Type B pancreatic cell (in vitro differentiated cells): ENCODE measurements around the gene TRMU. TPM values are rescaled to one million over a fixed set of nuclear protein-coding genes. Genes with fewer than 3 reads are reported as not detected.

ENCODE experiments used
- DNase-seq: peaks from one replicate; pipeline ENCODE4 v3.0.0; 2021; ENCODE audit warnings: mixed read lengths; ENCODE audit not compliant: unreplicated experiment; ENCODE audit errors: extremely low spot score
- H3K27ac Mint-ChIP-seq: 2 replicates; pipeline ENCODE4 v1.8.0; 2021; ENCODE audit warnings: mild to moderate bottlenecking, mixed read lengths
- H3K27me3 Mint-ChIP-seq: 2 replicates; pipeline ENCODE4 v1.8.0; 2021; ENCODE audit warnings: mixed read lengths
- H3K36me3 Mint-ChIP-seq: 2 replicates; pipeline ENCODE4 v1.8.0; 2021; ENCODE audit warnings: mixed read lengths
- H3K4me1 Mint-ChIP-seq: one replicate; pipeline ENCODE4 v1.8.0; 2021; ENCODE audit warnings: mixed read lengths; ENCODE audit not compliant: unreplicated experiment
- H3K4me3 Mint-ChIP-seq: 2 replicates; pipeline ENCODE4 v1.8.0; 2021; ENCODE audit warnings: mild to moderate bottlenecking, mixed read lengths
- H3K9me3 Mint-ChIP-seq: 2 replicates; pipeline ENCODE4 v1.8.0; 2021; ENCODE audit warnings: mixed read lengths
- total RNA-seq: library from RNA; stranded (reverse); gene quantifications from 2 replicates; pipeline ENCODE4 v1.2.1, GENCODE V29; 2021; ENCODE audit warnings: low replicate concordance
- TF ChIP-seq, protein P1 (sequence below): fragments of 200-600 bp; sonication (generic); conservative IDR thresholded peaks from 2 replicates; pipeline ENCODE4 v1.5.0; 2021; ENCODE audit warnings: antibody characterized with exemption, mild to moderate bottlenecking

Gene TRMU
- total RNA-seq, 1 donor from 2014 or later = 68.4 TPM

DNA sequence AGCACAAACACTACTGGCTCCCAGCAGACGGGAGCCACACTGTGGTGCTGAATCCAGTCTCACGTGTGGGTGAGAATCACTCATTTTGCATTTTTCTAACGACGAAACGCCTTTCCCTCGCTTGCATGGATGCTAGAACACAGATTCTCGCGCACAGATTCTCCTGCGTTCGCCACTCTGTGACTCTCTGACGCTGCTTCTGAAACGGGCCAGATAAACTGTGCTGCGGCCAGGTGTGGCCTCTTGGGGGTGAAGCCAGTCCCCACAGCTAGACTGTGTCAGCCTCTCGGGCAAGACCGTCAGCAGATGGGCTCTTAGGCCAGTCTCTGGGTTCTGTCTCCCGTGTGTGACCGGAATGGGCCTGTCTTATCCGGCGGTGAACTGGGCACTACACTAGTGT, 44.6 kb downstream of the TRMU start:
- DNase-seq = no peak
- TF ChIP-seq, protein P1, sequence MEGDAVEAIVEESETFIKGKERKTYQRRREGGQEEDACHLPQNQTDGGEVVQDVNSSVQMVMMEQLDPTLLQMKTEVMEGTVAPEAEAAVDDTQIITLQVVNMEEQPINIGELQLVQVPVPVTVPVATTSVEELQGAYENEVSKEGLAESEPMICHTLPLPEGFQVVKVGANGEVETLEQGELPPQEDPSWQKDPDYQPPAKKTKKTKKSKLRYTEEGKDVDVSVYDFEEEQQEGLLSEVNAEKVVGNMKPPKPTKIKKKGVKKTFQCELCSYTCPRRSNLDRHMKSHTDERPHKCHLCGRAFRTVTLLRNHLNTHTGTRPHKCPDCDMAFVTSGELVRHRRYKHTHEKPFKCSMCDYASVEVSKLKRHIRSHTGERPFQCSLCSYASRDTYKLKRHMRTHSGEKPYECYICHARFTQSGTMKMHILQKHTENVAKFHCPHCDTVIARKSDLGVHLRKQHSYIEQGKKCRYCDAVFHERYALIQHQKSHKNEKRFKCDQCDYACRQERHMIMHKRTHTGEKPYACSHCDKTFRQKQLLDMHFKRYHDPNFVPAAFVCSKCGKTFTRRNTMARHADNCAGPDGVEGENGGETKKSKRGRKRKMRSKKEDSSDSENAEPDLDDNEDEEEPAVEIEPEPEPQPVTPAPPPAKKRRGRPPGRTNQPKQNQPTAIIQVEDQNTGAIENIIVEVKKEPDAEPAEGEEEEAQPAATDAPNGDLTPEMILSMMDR = no peak
- peaks cover 4% of the 10 kb centered on the region for H3K27me3 Mint-ChIP-seq
- peak overlapping the region; percentile 70 for H3K27ac Mint-ChIP-seq
- peaks cover 5% of the 10 kb centered on the region for H3K9me3 Mint-ChIP-seq
- H3K4me1 Mint-ChIP-seq = peaks cover 35% of the 10 kb centered on the region
- H3K36me3 Mint-ChIP-seq = peaks cover 13% of the 10 kb centered on the region
- peak overlapping the region; percentile 61 for H3K4me3 Mint-ChIP-seq

DNA sequence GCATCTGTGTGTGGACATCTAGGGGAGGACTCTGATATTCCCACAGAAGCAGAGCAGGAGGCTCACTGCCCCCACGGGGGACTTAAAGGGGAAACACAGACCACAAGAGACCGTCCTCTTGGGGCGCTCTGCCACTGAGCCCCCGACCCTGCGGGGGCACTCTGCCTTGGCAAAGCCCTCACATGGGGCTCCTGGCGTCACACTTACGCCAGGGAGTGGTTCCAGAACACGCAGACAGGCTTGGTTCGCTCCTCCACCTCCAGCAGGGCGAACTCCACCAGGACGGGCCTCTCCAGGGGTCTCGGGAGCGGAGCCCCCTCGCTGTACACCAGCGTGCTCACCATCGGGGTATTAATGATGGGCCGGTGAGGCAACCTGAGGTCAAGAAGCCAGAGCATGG, 45.1 kb downstream of the TRMU start:
- Mint-ChIP-seq H3K27me3 (peaks cover 4% of the 10 kb centered on the region), H3K9me3 (peaks cover 5% of the 10 kb centered on the region), H3K4me1 (peaks cover 35% of the 10 kb centered on the region), H3K27ac (no peak overlapping the region), H3K4me3 (no peak overlapping the region), H3K36me3 (peaks cover 13% of the 10 kb centered on the region)
- TF ChIP-seq, protein P1 = no peak
- DNase-seq = no peak

DNA sequence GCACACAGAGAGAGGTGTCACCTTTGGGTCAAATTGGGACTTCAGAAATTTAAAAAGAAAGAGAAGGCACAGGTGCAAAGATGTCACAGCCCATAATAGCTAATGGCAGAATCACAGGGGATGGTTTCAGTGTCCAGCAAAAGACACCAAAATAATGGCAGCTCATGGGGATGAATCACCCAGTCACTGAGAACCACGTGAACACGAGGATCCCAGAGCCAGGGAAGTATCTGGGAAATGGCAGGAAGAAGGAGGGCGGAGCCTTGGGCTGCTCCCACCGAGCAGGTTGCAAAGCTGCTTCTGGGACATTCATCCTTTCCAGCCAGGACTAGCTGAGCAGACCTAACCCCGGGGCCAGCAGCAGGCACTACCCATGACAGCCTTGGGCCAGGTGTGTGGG, 45.6 kb downstream of the TRMU start:
- H3K4me3 Mint-ChIP-seq = no peak overlapping the region
- peaks cover 4% of the 10 kb centered on the region for H3K27me3 Mint-ChIP-seq
- peaks cover 7% of the 10 kb centered on the region for H3K36me3 Mint-ChIP-seq
- H3K9me3 Mint-ChIP-seq = no peaks in the 10 kb centered on the region
- H3K4me1 Mint-ChIP-seq = peaks cover 35% of the 10 kb centered on the region
- TF ChIP-seq, protein P1 = no peak
- H3K27ac Mint-ChIP-seq = no peak overlapping the region
- DNase-seq = no peak

DNA sequence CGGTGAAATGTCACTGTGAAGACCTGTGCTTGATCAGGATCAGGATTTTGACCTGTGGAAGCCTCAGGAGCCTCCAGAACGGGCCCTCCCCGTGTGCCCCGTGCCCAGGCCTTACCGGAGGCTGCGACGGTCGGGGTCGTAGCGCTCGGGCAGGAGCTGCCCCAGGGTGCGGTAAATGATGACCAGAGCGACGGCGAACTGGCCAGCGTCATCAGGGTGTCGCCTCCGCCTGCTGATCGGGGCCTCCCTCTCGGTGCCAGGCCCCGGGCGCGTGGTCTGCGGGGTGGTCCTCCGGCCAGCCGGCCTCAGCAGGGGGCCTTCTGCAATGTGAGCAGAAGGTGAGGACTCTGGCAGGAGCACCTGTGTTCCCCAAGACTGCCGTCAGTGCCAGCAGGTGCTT, 46.2 kb downstream of the TRMU start:
- Mint-ChIP-seq H3K36me3 (peaks cover 7% of the 10 kb centered on the region), H3K27me3 (peaks cover 4% of the 10 kb centered on the region), H3K4me1 (peaks cover 33% of the 10 kb centered on the region), H3K9me3 (no peaks in the 10 kb centered on the region), H3K27ac (no peak overlapping the region), H3K4me3 (no peak overlapping the region)
- TF ChIP-seq, protein P1 = no peak
- DNase-seq = no peak

DNA sequence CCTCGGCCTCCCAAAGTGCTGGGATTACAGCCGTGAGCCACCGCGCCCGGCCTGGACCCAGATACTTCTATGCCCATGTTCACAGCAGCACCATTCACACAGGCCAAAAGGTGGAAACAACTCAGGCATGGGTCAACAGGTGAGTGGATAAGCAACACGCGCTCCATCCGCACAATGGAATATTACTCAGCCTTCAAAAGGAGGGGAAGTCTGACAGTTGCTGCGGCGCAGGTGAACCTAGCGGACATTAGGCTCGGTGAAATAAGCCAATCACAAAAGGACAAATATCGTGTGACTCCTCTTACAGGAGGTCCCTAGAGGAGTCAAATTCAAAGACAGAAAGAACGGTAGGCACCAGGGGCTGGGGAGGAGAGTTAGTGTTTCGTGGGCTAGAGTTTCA, 47.0 kb downstream of the TRMU start:
- DNase-seq = no peak
- Mint-ChIP-seq H3K4me3 (no peak overlapping the region), H3K27me3 (peaks cover 4% of the 10 kb centered on the region), H3K27ac (peak overlapping the region; percentile 48), H3K9me3 (no peaks in the 10 kb centered on the region), H3K4me1 (peaks cover 25% of the 10 kb centered on the region), H3K36me3 (peaks cover 7% of the 10 kb centered on the region)
- TF ChIP-seq, protein P1 = no peak

DNA sequence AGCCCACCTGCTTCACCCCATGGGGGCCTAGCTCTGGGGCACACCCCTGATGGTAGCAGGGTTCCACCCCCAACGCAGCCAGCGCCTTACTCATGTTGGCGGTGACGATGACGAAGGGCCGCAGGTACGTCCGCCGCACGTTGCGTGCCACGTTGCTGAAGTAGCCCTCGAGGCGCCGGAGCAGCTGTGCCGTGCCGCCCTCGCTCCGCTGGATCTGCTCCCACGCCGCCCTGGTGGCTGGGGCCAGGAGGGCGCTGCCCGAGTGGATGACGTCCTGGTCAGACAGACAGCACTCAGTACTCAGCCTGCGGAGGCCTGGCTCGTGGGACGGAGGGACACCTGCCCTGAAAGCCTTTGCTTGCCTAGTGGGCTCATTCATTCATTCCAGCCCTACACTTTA, 50.8 kb downstream of the TRMU start:
- H3K4me1 Mint-ChIP-seq = peaks cover 7% of the 10 kb centered on the region
- no peak overlapping the region for H3K27ac Mint-ChIP-seq
- H3K36me3 Mint-ChIP-seq = peaks cover 7% of the 10 kb centered on the region
- H3K27me3 Mint-ChIP-seq = no peaks in the 10 kb centered on the region
- H3K4me3 Mint-ChIP-seq = no peak overlapping the region
- TF ChIP-seq, protein P1 = peak; percentile 38
- DNase-seq = no peak
- H3K9me3 Mint-ChIP-seq = no peaks in the 10 kb centered on the region
